ENCODE results near the gene CTSD.

CTSD gene

DNA sequence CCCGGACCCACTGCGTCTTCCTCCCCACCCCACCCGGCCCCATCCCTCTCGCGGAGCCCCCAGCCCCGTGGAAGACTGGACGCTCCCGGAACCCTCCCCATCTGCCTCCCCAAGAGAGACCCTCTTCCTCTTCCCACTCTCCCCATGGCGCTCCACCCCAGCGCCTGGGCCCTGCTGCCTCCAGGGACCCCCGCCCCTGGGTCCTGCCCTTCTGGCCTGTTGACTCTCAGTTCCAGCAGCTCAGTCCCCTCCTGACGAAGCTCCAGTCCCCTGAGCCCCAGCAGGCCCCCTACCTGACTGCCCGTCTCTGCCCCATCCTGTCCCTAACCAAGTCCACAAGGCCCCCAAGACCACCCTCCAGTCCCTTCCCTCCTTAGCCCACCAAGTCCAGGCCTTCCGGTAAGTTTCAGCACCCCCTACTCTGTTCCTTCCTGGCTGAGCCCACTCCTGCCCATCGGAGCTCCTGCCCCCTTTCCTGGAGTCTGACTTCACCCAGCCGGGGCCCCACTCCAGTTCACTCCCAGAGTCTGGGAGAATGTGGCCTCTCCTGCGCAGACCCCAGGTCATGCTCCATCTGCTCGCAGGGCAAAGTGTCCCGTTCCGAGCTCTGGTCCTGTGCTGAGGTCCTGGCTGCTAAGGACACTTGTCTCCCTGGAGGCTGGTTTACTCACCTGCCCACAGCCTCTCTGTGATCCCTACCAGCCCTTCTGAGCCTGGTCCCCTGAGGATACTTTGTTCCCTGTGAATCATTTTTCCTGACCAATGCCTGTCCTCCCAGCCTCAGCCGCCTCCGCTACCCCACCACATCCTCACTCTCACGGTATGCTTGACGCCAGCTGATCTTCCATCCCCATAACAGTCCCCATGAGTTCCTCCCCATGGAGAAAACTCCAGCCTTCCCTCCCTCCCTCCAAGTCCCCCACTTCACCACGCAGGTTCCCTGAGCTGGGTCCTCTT is 14.1 kb downstream of the CTSD start:
- no peak for DNase-seq
- no CpG with 5 or more reads among the region's 25 CpGs for WGBS (ENCODE audit: extremely low coverage, insufficient coverage, low lambda C conversion rate)
- Histone ChIP-seq H3K79me1 (ENCODE audit: low read length) (no peaks in the 10 kb centered on the region), H2BK15ac (replicated peaks; ENCODE audit: low read depth) (no peak overlapping the region), H3K79me2 (ENCODE audit: control insufficient read depth, insufficient read depth, low read length) (no peaks in the 10 kb centered on the region), H3K4ac (ENCODE audit: low read depth, low read length) (no peak overlapping the region), H3K4me3 (ENCODE audit: low read length) (no peak overlapping the region), H2BK5ac (ENCODE audit: low read length) (no peak overlapping the region), H3K27ac (ENCODE audit: low read depth, low read length) (no peak overlapping the region), H2AK5ac (ENCODE audit: low read length) (no peak overlapping the region), H3K56ac (ENCODE audit: low read length) (no peak overlapping the region), H2BK120ac (ENCODE audit: low read depth, low read length) (no peak overlapping the region), H3K9ac (ENCODE audit: low read length) (no peak overlapping the region), H3K18ac (ENCODE audit: low read length) (no peak overlapping the region), H4K8ac (ENCODE audit: low read depth, low read length) (no peak overlapping the region), H3K4me2 (ENCODE audit: low read length) (no peak overlapping the region), H3K27me3 (ENCODE audit: insufficient read depth, low read length, poor library complexity) (peaks cover 14% of the 10 kb centered on the region), H3K4me1 (ENCODE audit: control insufficient read depth, low read depth, low read length) (no peaks in the 10 kb centered on the region), H3K23ac (ENCODE audit: low read length) (no peak overlapping the region), H3K36me3 (ENCODE audit: control insufficient read depth, insufficient read depth, low read length) (no peaks in the 10 kb centered on the region), H4K5ac (ENCODE audit: low read length) (no peak overlapping the region)

DNA sequence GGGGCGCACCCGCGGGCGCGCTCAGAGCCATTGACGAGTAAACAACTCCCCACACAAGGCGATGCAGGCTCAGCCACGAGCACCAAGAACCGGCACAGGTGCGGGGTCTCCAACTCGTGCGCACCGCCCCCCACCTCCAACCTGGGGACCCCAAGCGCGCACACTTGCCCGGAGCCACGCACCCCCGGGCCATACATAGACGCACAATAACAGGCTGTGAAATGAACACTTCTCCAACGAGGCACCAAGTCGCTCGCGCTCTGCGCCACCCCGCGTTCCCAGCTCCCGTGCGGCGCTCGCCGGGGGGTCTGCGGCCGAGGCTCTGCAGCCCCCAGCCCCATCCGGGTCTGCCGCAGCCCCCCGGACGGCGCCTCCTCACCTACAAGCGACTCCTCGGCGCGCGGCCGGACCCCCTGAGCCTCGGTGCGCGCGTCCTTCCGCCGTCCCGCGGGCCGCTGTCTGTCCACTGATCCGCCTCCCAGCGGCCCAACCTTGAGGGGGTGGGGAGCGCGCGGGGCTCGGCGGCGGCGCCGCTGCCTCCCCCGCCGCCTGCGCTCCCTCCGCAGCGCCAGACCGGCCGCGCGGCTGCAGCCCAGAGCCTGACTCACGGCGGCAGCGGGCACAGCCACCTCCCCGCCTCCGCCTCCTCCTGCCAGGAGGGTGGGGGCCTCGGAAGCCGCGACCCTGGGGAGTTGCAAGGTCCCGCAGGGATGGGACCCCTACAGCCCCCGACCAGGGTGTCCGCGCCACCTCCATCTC is 14.9 kb downstream of the CTSD start:
- Histone ChIP-seq H3K23ac (ENCODE audit: low read length) (no peak overlapping the region), H3K4me2 (ENCODE audit: low read length) (no peak overlapping the region), H3K56ac (ENCODE audit: low read length) (no peak overlapping the region), H2BK5ac (ENCODE audit: low read length) (no peak overlapping the region), H3K79me2 (ENCODE audit: control insufficient read depth, insufficient read depth, low read length) (no peaks in the 10 kb centered on the region), H3K18ac (ENCODE audit: low read length) (no peak overlapping the region), H3K4ac (ENCODE audit: low read depth, low read length) (no peak overlapping the region), H3K27me3 (ENCODE audit: insufficient read depth, low read length, poor library complexity) (peaks cover 14% of the 10 kb centered on the region), H4K8ac (ENCODE audit: low read depth, low read length) (no peak overlapping the region), H3K4me3 (ENCODE audit: low read length) (no peak overlapping the region), H3K79me1 (ENCODE audit: low read length) (no peaks in the 10 kb centered on the region), H2AK5ac (ENCODE audit: low read length) (no peak overlapping the region), H3K36me3 (ENCODE audit: control insufficient read depth, insufficient read depth, low read length) (no peaks in the 10 kb centered on the region), H3K4me1 (ENCODE audit: control insufficient read depth, low read depth, low read length) (no peaks in the 10 kb centered on the region), H2BK120ac (ENCODE audit: low read depth, low read length) (no peak overlapping the region), H3K9ac (ENCODE audit: low read length) (peak overlapping the region; percentile 16), H3K27ac (ENCODE audit: low read depth, low read length) (no peak overlapping the region), H4K5ac (ENCODE audit: low read length) (no peak overlapping the region), H2BK15ac (replicated peaks; ENCODE audit: low read depth) (no peak overlapping the region)
- DNase-seq: no peak
- WGBS (ENCODE audit: extremely low coverage, insufficient coverage, low lambda C conversion rate): no CpG with 5 or more reads among the region's 84 CpGs

DNA sequence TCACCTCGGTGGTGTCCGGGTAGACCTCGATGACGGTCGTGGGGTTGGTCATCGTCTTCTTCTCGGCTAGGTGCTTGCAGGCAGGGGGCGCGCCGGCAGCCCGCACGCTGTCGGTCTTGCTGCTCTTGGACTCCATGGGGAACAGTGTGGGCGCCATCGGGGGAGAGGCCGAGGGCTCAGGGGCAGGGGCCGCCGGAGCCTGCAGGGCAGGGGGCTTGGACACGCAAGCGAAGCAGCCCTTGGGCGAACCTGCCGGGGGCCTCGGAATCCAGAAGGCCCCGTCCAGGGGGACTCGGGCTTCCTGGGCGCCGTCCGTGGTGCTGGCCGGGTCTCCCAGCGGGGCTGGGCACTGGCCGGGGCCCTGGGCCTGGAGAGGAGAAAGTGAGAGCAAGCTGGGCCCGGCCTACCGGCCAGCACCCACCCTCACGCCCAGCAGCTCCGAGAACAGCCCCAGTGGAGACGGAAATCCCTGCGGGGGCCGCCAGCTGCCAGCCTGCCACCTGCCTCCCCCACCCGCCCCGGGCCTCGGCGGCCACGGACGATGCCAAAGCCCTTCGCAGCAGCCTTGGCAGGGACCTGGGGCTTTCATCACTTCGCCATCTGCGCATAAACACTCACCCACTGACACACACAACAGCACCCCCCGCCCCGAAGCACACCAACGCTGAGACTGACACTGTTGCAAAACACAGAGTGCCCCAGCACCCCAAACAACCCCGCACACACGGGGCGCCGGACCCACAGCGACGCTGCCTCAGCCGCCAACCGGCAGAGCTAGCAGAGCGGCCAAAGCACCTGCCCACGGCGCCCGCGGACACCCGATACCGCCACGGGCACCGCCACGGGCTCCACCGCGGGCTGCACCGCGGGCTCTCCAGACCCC is 15.7 kb downstream of the CTSD start:
- H3K4me3 ChIP-seq (ENCODE audit: low read length): no peak overlapping the region
- H3K27me3 ChIP-seq (ENCODE audit: insufficient read depth, low read length, poor library complexity): peaks cover 14% of the 10 kb centered on the region
- H2BK5ac ChIP-seq (ENCODE audit: low read length): no peak overlapping the region
- peak overlapping the region; percentile 24 for H3K23ac ChIP-seq (ENCODE audit: low read length)
- no peak overlapping the region for H2BK120ac ChIP-seq (ENCODE audit: low read depth, low read length)
- H4K8ac ChIP-seq (ENCODE audit: low read depth, low read length): no peak overlapping the region
- no peak for DNase-seq
- H3K4ac ChIP-seq (ENCODE audit: low read depth, low read length): no peak overlapping the region
- no peak overlapping the region for H3K27ac ChIP-seq (ENCODE audit: low read depth, low read length)
- no peak overlapping the region for H3K4me2 ChIP-seq (ENCODE audit: low read length)
- H3K56ac ChIP-seq (ENCODE audit: low read length): no peak overlapping the region
- H3K4me1 ChIP-seq (ENCODE audit: control insufficient read depth, low read depth, low read length): no peaks in the 10 kb centered on the region
- no peaks in the 10 kb centered on the region for H3K79me2 ChIP-seq (ENCODE audit: control insufficient read depth, insufficient read depth, low read length)
- no peak overlapping the region for H4K5ac ChIP-seq (ENCODE audit: low read length)
- no peak overlapping the region for H3K9ac ChIP-seq (ENCODE audit: low read length)
- no peaks in the 10 kb centered on the region for H3K79me1 ChIP-seq (ENCODE audit: low read length)
- H3K36me3 ChIP-seq (ENCODE audit: control insufficient read depth, insufficient read depth, low read length): no peaks in the 10 kb centered on the region
- H2BK15ac ChIP-seq (replicated peaks; ENCODE audit: low read depth): no peak overlapping the region
- no peak overlapping the region for H2AK5ac ChIP-seq (ENCODE audit: low read length)
- no peak overlapping the region for H3K18ac ChIP-seq (ENCODE audit: low read length)
- no CpG with 5 or more reads among the region's 72 CpGs for WGBS (ENCODE audit: extremely low coverage, insufficient coverage, low lambda C conversion rate)

DNA sequence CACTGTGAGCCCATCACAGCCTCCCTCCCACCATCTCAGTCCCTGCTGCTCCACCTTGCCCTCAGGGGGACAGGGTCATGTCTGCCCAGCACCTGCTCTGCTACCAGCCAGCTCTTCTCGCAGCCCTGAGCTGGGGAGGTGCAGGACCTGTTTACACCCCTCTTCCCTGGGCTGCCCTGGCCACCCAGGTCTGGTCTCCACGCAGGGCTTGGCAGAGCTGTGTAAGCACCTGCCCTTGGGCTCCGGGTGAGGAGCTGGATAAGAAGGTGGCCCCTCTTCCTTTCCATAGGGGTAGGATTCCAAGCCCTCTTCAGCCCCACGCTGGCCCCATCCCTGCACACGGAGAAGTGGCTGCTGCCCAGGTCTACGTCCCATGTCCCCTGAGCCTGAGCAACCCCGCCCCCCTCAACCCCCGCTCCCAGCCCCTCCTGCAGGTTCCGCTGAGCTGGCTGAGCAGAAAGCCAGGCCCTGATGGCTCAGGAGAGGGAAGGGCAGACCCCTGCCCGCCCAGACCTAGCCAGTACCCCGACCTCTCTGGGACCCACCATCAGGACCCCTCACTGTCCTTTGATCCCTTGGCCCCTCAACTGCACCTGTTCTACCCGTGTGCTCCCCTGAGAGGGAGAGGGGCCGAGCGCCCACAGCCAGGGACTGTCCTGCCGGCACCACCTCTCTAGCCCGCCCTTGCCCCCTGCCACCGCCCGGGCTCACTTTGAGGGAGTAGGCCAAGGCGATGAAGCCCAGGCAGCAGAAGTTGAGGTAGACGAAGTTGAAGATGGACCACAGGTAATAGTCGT is 16.6 kb downstream of the CTSD start:
- no peak overlapping the region for H2AK5ac ChIP-seq (ENCODE audit: low read length)
- H2BK5ac ChIP-seq (ENCODE audit: low read length): no peak overlapping the region
- no peaks in the 10 kb centered on the region for H3K36me3 ChIP-seq (ENCODE audit: control insufficient read depth, insufficient read depth, low read length)
- H3K4me2 ChIP-seq (ENCODE audit: low read length): no peak overlapping the region
- H3K27ac ChIP-seq (ENCODE audit: low read depth, low read length): no peak overlapping the region
- H3K4me3 ChIP-seq (ENCODE audit: low read length): no peak overlapping the region
- no peaks in the 10 kb centered on the region for H3K79me1 ChIP-seq (ENCODE audit: low read length)
- H3K4me1 ChIP-seq (ENCODE audit: control insufficient read depth, low read depth, low read length): no peaks in the 10 kb centered on the region
- H3K79me2 ChIP-seq (ENCODE audit: control insufficient read depth, insufficient read depth, low read length): no peaks in the 10 kb centered on the region
- no peak overlapping the region for H3K18ac ChIP-seq (ENCODE audit: low read length)
- H3K23ac ChIP-seq (ENCODE audit: low read length): no peak overlapping the region
- no peak overlapping the region for H3K56ac ChIP-seq (ENCODE audit: low read length)
- H3K9ac ChIP-seq (ENCODE audit: low read length): no peak overlapping the region
- no peak overlapping the region for H2BK15ac ChIP-seq (replicated peaks; ENCODE audit: low read depth)
- no peak overlapping the region for H4K5ac ChIP-seq (ENCODE audit: low read length)
- no peak overlapping the region for H2BK120ac ChIP-seq (ENCODE audit: low read depth, low read length)
- no peak for DNase-seq
- no peak overlapping the region for H4K8ac ChIP-seq (ENCODE audit: low read depth, low read length)
- no peak overlapping the region for H3K4ac ChIP-seq (ENCODE audit: low read depth, low read length)
- H3K27me3 ChIP-seq (ENCODE audit: insufficient read depth, low read length, poor library complexity): peaks cover 14% of the 10 kb centered on the region
- no CpG with 5 or more reads among the region's 21 CpGs for WGBS (ENCODE audit: extremely low coverage, insufficient coverage, low lambda C conversion rate)

DNA sequence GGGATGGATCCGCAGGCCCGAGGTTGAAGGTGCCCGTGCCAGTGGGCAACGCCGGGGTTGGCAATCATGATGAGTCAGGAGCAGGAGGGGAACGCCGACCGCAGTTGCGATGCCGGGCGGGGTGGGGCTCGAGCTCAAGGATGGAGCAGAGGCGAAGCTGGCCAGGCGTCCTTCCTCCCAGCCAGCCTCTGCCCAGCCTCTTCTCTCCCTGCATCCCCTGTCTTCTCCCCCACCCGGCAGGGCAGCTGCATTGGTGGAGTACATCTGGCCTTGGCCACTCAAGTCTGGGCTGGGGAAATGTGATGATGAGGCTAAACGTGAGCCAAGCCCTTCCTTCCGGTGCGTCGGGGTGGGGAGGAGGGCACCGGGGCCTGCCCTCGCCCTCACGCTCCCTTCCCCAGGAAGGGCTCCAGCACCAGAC is 17.2 kb downstream of the CTSD start:
- no peak overlapping the region for H2BK15ac ChIP-seq (replicated peaks; ENCODE audit: low read depth)
- no peak overlapping the region for H2BK120ac ChIP-seq (ENCODE audit: low read depth, low read length)
- no peak overlapping the region for H3K56ac ChIP-seq (ENCODE audit: low read length)
- no peak overlapping the region for H3K9ac ChIP-seq (ENCODE audit: low read length)
- H3K4me2 ChIP-seq (ENCODE audit: low read length): no peak overlapping the region
- no peaks in the 10 kb centered on the region for H3K79me2 ChIP-seq (ENCODE audit: control insufficient read depth, insufficient read depth, low read length)
- no peak overlapping the region for H2BK5ac ChIP-seq (ENCODE audit: low read length)
- H4K5ac ChIP-seq (ENCODE audit: low read length): no peak overlapping the region
- no peak overlapping the region for H3K4ac ChIP-seq (ENCODE audit: low read depth, low read length)
- no peak overlapping the region for H3K27ac ChIP-seq (ENCODE audit: low read depth, low read length)
- no peak overlapping the region for H3K18ac ChIP-seq (ENCODE audit: low read length)
- H3K4me1 ChIP-seq (ENCODE audit: control insufficient read depth, low read depth, low read length): no peaks in the 10 kb centered on the region
- no peak overlapping the region for H2AK5ac ChIP-seq (ENCODE audit: low read length)
- H3K4me3 ChIP-seq (ENCODE audit: low read length): no peak overlapping the region
- H3K36me3 ChIP-seq (ENCODE audit: control insufficient read depth, insufficient read depth, low read length): no peaks in the 10 kb centered on the region
- no CpG with 5 or more reads among the region's 22 CpGs for WGBS (ENCODE audit: extremely low coverage, insufficient coverage, low lambda C conversion rate)
- H3K23ac ChIP-seq (ENCODE audit: low read length): no peak overlapping the region
- H4K8ac ChIP-seq (ENCODE audit: low read depth, low read length): no peak overlapping the region
- H3K27me3 ChIP-seq (ENCODE audit: insufficient read depth, low read length, poor library complexity): peaks cover 14% of the 10 kb centered on the region
- H3K79me1 ChIP-seq (ENCODE audit: low read length): no peaks in the 10 kb centered on the region
- no peak for DNase-seq

Measured in mesendoderm (in vitro differentiated cells).